GM21786 (cell line): Measurements from ENCODE around the gene ZNF274.
"Not testable (repeated sequence)": the region's sequence is repeated elsewhere in the genome, so short reads cannot be mapped to it uniquely, and the experiment has no call there.

Experiments used
- ATAC-seq: cut with Tn5 transposase; IDR thresholded peaks from one replicate; pipeline ENCODE4 v1.9.1; 2021; ENCODE audit not compliant: unreplicated experiment

The ZNF274 gene

GRCh38 chr19:58182989-58183816, at the start of gene ZNF274:
Gene ZNF274, plus strand, starts transcription at chr19:58183061. Its CDS starts 905 bp downstream, at chr19:58183966.
- peak; percentile 78 for ATAC-seq

GRCh38 chr19:58134244-58134643, 48.6 kb upstream of the ZNF274 start:
- ATAC-seq = no peak

DNA sequence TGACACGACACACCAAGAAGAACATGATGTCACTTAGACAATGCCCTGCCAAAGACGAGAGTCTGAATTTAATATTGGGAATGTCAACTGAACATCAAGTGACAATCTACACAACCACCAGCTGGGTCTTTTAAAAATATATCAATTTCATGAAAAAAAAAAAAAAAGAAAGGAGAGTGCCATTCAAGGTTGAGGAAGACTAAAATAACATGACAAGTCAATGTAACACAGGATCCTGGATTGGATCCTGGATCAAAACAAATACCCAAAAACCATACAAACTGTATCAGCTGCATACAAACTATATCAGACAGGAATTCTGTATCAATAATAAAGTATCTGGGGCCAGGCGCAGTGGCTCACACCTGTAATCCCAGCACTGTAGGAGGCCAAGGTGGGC, 37.0 kb upstream of the ZNF274 start:
- no peak for ATAC-seq

DNA sequence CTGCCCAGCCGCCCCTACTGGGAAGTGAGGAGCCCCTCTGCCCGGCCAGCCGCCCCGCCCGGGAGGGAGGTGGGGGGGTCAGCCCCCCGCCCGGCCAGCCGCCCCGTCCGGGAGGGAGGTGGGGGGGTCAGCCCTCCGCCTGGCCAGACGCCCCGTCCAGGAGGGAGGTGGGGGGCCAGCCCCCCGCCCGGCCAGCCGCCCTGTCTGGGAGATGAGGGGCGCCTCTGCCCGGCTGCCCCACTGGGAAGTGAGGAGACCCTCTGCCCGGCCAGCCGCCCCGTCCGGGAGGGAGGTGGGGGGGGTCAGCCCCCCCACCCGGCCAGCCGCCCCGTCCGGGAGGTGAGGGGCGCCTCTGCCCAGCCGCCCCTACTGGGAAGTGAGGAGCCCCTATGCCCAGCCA, 35.4 kb upstream of the ZNF274 start:
- ATAC-seq = not testable (repeated sequence)

DNA sequence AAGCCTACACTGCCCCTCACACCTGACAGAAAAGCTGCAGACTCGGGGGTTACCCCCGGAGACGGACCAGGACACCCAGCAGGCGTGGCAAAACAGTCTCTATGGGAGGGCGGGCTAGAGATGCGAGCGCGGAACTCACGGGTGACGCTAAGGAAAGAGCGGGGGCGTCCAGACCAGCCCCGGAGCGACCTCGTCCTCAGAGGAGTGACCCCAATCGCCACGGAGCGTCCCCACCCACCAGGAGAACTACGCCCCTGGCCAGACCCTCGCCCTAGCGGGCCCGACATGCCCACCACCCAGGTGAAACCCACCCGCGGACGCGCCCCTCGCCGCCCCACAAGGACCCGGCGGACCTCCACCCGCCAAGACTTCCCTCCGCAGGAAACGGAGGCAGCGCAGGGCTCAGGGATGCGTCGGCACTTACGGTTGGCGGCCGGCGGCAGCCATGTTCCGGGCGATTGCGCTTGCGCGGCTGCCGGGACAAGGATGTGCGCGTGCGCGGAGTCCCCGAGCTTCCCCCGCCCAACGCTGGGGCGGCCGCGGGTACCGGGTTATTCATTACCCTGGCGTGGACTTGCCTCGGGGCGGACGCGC, 32.4 kb upstream of the ZNF274 start, which contains the start of gene ZNF329:
TSS of gene ZNF329 (minus strand) at position 462 of the 594 bp plus-strand sequence. CDS start 21,286 bp downstream, outside the sequence.
- ATAC-seq = peak; percentile 45

DNA sequence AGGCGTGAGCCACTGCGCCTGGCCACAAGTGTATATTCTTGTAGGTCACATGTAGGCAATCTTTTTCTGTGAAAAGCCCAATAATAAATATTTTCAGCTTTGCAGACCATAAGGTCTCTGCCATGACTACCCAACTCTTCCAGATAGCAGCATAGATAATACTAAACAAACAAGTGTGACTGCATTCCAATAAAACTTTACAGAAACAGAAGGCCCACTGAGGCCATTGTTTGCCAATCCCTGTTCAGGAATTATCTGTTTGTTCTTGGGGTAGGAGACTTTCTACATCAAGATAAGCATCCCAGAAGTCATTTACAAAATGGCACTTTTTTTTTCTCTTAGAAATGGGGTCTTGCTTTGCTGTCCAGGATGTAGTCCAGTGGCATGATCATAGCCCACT, 29.5 kb upstream of the ZNF274 start:
- ATAC-seq = no peak

GRCh38 chr19:58154287-58154678, 28.6 kb upstream of the ZNF274 start:
- ATAC-seq = no peak

DNA sequence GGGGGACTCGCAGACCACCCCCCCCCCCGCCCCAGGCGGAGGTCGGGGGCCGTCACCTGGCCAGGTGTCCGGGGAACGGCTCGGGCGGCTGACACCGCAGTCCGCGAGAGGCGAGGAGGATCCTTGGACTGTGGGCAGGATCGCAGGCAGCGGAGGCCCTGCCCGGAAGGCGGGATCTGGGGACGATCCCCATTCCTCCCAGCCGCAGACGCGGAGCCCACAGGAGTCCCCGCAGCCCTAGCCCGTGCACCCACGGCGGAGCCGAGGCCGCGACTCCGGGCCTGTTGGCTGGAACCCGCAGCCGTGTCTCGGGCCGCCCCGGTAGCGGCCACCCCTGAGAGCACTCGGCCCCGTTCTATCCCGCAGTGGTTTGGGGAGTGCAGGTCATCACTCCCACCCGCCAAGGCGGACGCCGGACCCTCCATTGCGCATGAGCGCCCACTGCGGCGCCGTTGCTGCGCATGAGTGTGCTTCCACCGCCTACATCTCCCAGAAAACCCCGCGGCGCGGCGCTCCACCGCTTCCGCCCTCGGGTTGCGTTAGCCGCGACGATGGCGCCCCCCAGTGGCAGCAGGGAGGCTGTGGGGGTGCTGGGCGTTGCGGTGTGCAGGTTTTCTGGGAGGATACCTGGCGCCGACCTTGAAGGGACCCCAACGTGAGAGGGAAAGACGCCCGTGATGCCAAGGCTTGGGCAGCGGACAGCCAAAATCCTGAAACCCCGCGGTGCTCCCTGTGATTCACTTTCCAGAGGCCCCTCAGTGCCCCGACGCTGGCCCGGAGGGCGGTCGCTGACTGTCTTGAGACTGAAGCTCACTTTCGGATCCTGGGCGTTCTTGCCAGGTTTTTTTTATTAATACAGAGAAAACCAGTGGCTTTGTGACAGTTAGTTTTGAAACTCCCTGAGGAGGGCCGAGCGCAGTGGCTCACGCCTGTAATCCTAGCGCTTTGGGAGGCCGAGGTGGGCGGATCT, 27.9 kb upstream of the ZNF274 start:
- ATAC-seq = peak; percentile 77

GRCh38 chr19:58157045-58157728, 25.7 kb upstream of the ZNF274 start:
- no peak for ATAC-seq

- no peak for ATAC-seq
Observed at GRCh38 chr19:58166268-58166667, 16.6 kb upstream of the ZNF274 start.

DNA sequence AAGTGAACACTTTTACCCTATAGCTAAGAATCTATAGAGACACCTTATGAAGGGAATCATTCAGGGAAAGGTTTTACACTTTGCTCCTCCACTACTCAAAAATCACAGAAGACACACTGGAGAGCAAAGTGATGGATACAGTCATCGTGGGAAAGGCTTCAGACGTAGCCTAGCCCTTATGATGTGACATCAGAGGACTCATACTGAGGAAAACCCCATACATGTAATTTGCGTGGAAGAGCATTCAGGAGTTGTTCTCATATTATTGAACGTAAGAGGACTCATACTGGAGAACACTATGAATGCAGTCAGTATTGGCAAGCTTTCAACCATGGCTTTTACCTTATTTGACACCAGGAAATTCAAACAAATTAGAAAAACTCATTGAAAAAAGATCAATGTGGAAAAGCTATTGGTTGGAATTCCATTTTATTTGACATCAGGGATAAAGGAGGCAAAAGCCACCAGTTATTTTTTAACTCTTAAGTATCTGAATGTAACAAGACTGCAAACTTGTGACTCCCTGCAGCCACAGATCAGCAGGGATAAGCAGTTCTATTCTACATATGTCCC, 16.1 kb upstream of the ZNF274 start:
- no peak for ATAC-seq

DNA sequence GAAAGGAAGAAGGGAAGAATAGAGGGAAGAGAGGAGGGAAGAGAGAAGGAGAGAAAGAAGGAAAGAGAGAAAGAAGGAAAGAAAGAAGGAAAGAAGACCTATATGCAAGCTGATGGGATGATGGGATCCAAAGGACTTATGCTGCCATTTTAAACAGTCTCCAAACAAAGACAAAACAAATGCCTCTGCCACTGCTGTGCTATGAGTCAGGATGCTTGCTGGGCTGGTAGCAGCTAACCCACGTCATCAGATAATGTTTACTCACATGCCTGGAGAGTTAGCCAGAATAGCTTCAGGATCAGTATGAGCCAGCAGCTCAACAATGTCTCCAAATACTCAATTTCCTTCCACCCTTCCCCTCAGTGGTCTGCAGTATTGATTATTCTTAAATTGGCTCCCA, 12.0 kb upstream of the ZNF274 start:
- ATAC-seq = no peak

GRCh38 chr19:58181902-58182576, 822 bp upstream of the ZNF274 start:
- no peak for ATAC-seq

GRCh38 chr19:58182577-58182988, 278 bp upstream of the ZNF274 start:
- no peak for ATAC-seq

DNA sequence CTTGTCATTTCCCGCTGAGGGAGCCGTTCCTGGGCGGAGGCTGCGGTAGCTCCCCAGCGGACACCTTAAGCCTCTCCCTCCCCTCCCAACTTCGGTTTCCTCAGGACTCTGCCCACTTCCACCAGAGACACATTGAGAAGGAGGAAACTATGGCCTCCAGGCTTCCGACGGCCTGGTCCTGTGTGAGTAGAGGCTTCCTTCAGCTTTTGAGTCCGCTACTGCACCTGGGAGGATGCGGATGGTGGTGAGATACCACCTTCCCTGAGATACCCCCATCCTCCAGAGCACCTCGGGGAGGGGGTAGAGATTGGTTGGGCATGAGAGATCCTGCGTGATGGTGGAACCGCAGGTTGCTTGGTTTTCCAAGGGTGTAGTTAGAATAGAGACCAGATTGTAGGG, 955 bp downstream of the ZNF274 start:
- no peak for ATAC-seq

DNA sequence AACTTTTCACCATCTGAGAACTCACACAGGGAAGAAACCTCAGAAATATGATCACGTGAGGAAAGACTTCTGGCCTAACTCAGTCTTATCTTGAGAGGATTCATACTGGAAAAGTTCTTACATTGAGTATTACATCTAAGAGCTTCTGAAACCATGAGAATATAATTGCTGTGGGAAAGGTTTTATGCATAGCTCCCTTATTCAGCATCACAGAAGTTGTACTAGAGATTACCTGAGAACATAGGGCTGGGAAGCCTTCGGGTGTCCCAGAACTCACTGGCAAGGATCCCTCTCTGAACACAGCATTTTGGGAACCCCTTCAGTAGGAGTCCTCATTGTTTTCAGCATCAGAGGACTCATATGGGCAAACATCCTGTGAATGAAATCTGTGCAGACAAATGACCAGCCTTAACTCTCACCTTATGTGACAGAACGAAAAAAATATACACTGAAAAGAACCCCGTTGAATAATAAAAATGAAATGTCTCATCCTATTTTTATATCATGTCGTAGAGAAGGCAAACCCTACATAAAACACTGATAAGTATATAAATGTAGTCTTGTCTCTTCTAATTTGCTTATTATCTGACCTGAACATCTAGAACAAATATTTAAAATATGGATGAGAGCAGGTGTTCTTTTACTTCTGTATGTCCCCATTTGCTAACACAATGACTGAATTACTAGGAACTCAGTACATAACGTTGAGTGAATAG, 14.2 kb downstream of the ZNF274 start:
- no peak for ATAC-seq

DNA sequence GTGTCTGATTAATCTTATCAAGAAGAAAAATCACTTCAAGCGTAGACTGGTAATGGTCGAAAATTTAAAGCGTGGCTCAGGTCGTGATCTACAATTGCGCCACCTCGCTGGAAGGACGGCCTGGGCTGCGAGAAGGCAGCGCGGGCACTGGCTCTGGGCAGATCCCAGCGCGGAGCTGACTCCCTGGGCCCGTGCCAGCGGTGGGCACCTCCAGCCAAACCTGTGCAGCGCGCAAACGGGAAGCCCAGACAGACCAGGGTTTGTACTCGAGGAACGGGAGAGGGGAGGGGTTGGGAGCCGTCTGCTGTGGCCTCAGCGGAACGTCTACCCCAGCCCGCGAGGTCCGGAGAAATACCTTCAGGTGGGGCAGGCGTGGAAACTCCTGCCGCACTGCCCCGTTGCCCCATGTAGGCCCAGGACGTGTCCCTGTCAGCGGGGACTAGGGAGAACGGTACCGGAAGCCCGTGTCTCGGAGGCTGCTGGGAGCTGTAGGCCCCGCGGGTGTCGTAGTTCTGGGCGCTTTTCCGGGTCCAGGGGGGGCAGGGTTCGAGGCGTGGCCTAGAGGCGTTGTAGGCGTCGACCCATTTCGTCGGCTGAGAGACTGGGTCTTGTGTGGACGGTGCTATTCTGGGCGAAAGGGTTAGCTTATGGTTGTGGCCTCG, 21.1 kb downstream of the ZNF274 start:
- ATAC-seq = no peak

DNA sequence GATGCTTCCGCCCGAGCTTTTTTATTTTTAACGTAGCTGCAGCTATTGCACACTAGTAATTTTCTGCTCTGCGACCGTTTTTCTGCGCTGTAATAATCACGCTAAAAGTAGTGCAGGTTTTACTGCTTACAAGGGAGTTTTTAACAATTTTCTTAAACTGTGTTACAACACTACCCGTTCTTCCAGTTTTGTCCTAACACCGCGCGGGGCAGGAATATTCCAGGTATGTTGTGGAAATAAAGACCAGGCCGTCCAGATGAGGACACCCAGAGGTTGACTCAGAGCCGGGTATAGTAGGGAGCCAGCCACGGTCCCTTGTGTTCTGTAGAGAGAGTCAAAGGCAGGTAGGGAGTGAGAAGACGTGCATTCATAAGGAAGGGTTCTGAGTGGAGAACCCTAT, 21.7 kb downstream of the ZNF274 start:
- no peak for ATAC-seq

DNA sequence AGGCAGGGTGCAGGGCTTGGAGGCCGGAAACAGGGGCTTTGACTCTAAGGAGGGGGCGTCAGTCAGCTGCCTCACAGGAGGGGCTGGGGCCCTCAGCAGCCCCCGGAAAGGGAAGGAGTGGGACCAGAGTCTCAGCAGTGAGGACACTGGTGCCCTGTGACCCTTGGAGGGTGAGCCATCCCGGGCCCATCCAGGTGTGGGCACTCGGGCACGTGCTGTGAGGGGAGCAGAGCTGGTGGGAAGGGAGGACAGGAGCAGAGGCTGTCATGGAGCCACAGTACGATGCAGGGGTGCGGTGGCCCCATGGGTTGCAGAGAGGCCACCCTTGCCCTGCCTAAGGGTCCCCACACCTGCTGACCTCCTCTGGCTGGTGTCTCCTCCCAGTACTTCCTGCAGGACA, 26.7 kb downstream of the ZNF274 start:
- ATAC-seq = no peak
